Measurements from ENCODE around the gene FAM174C.

DNA sequence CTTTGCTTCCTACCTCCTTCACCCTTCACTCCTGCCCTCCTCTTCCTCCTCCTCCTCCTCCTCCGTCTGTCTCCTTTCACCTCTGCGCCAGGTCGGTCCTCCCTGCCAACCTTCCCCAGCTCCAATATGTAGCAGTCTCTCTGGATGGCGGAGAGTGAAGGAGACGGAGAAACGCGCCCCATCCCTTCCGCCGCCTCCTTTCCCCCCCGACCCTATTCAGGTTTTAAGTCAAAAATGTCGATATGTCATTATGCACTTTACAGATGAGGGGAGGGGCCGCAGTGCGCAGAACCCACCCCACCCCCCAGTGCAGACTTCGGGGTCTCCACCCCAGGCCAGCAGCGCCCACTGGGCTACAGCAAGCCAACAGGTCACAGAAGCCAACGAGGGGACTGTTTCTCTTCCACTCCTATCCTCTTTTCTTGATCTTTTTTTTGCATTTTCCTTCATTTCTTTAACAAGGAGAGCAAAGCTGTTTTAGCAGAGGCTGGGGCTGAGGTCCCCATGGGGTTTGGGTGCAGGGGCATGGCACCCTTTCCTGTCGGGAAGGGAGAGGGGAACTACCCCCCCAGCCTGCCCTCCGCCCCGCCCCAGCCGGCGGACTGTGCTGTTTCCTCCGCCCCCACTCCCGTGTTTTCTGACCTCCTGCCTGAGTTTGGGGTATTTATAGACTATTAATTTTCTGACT, 17.7 kb upstream of the FAM174C start:
- no peak for TF ChIP-seq EZH2phosphoT487 (IDR thresholded peaks at IDR 0.05; ENCODE audit: low read depth)
- TF ChIP-seq, protein P1, sequence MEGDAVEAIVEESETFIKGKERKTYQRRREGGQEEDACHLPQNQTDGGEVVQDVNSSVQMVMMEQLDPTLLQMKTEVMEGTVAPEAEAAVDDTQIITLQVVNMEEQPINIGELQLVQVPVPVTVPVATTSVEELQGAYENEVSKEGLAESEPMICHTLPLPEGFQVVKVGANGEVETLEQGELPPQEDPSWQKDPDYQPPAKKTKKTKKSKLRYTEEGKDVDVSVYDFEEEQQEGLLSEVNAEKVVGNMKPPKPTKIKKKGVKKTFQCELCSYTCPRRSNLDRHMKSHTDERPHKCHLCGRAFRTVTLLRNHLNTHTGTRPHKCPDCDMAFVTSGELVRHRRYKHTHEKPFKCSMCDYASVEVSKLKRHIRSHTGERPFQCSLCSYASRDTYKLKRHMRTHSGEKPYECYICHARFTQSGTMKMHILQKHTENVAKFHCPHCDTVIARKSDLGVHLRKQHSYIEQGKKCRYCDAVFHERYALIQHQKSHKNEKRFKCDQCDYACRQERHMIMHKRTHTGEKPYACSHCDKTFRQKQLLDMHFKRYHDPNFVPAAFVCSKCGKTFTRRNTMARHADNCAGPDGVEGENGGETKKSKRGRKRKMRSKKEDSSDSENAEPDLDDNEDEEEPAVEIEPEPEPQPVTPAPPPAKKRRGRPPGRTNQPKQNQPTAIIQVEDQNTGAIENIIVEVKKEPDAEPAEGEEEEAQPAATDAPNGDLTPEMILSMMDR (IDR thresholded peaks at IDR 0.05; ENCODE audit: low read depth, low read length): no peak

Measured in OCI-LY3 (cell line).